Measurements from ENCODE around the gene IL9. TPM values are rescaled to one million over a fixed set of nuclear protein-coding genes. Genes with fewer than 3 reads are reported as not detected.

The IL9 gene
- total and polyA plus RNA-seq, 10 of the 15 experiments (the other 5 are each of a cell fraction or from before 2014, with no cell fraction given), result not detected

GRCh38 chr5:135887881-135888614 lies 7.6 kb downstream of the IL9 start:
- no TSS peak for BruUV-seq (replicated peaks)
- DNase-seq (ENCODE audit: low read depth, low spot score), result no peak
- ChIA-PET CTCF (interaction anchor here (0.8 to 2.8 kb wide), 7 partner anchors 10 to 325 kb away, joined by 3 to 15 read pairs (median 4); no protein-coding TSS in a partner anchor), RAD21 (ENCODE audit: unreplicated experiment) (interaction anchor here (1.1 kb wide), 1 partner anchor 175 kb away, joined by 3 read pairs; no protein-coding TSS in a partner anchor), POLR2A (no interaction called here), SMC1A (ENCODE audit: uncharacterized antibody, unreplicated experiment) (interaction anchor here (0.6 to 1.8 kb wide), 5 partner anchors 12 to 361 kb away, joined by 3 to 6 read pairs (median 3); no protein-coding TSS in a partner anchor)
- H3K79me2 ChIP-seq (ENCODE audit: control insufficient read depth, insufficient read depth, low read length), result no peaks in the 10 kb centered on the region
- in situ Hi-C loops (cut with MboI), result loop anchor here (5.0 kb wide), 2 partner anchors 189 to 324 kb away; no protein-coding TSS in a partner anchor
- no peaks in the 10 kb centered on the region for H3K27me3 ChIP-seq (replicated peaks in 1 of 2; ENCODE audit: control insufficient read depth in 2 of 2, insufficient read depth in 2 of 2, low read length in 1 of 2)
- H4K20me1 ChIP-seq (ENCODE audit: control insufficient read depth, insufficient read depth), result no peaks in the 10 kb centered on the region
- no peak for FAIRE-seq
- ATAC-seq, result peak; percentile 21; the same call in 1 of the 3 replicates
- H3K4me3 ChIP-seq, result no peak overlapping the region
- no peaks in the 10 kb centered on the region for H3K36me3 ChIP-seq (ENCODE audit: control insufficient read depth in 2 of 2, insufficient read depth in 2 of 2, low read length in 1 of 2)
- H3K27ac ChIP-seq (ENCODE audit: control insufficient read depth, insufficient read depth), result no peak overlapping the region
- no peak overlapping the region for H2AFZ ChIP-seq (ENCODE audit: control insufficient read depth, low read depth, low read length)
- intact Hi-C loops (cut with micrococcal nuclease; ENCODE audit: unreplicated experiment), result loop anchor here (1.0 to 5.0 kb wide), 6 partner anchors 59 to 537 kb away; no protein-coding TSS in a partner anchor
- H3K9me3 ChIP-seq (replicated peaks; ENCODE audit: control insufficient read depth, insufficient read depth, low read length), result no peaks in the 10 kb centered on the region
- no peaks in the 10 kb centered on the region for H3K4me1 ChIP-seq (ENCODE audit: control insufficient read depth, insufficient read depth, low read length)
- no peak overlapping the region for H3K9ac ChIP-seq (ENCODE audit: control insufficient read depth, insufficient read depth, low read length)
- 46% methylated on average over 13 of the region's 13 CpGs for WGBS (ENCODE audit: insufficient coverage, insufficient replicate concordance, low lambda C conversion rate, missing lambda C conversion rate)
- TF ChIP-seq, protein P1, sequence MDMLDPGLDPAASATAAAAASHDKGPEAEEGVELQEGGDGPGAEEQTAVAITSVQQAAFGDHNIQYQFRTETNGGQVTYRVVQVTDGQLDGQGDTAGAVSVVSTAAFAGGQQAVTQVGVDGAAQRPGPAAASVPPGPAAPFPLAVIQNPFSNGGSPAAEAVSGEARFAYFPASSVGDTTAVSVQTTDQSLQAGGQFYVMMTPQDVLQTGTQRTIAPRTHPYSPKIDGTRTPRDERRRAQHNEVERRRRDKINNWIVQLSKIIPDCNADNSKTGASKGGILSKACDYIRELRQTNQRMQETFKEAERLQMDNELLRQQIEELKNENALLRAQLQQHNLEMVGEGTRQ (IDR thresholded peaks at IDR 0.05; ENCODE audit: borderline replicate concordance, low read depth, low read length), result no peak
- no peak for TF ChIP-seq RAD51 (IDR thresholded peaks at IDR 0.05)
- TF ChIP-seq IKZF1 (conservative IDR thresholded peaks at IDR 0.05), result no peak
- no peak for TF ChIP-seq HCFC1 (IDR thresholded peaks at IDR 0.05; ENCODE audit: low read length)
- no peak for TF ChIP-seq RCOR1 (conservative IDR thresholded peaks at IDR 0.05; ENCODE audit: low read depth, low read length)
- no peak for TF ChIP-seq ETV6 (conservative IDR thresholded peaks at IDR 0.05 in 1 of 2, IDR thresholded peaks at IDR 0.05 in 1 of 2; ENCODE audit: borderline replicate concordance in 1 of 2, low read depth in 1 of 2)
- no peak for TF ChIP-seq EED (IDR thresholded peaks at IDR 0.05; ENCODE audit: low read depth)
- no peak for TF ChIP-seq IRF4 (IDR thresholded peaks at IDR 0.05; ENCODE audit: low read depth, low read length)
- TF ChIP-seq BCL3 (IDR thresholded peaks at IDR 0.05; ENCODE audit: borderline replicate concordance, insufficient read depth, low read depth, low read length, poor library complexity, severe bottlenecking), result no peak
- no peak for TF ChIP-seq ESRRA (IDR thresholded peaks at IDR 0.05; ENCODE audit: low read length)
- TF ChIP-seq SP1 (IDR thresholded peaks at IDR 0.05; ENCODE audit: low read depth, low read length), result no peak
- no peak for TF ChIP-seq SREBF2 (IDR thresholded peaks at IDR 0.05; ENCODE audit: low read length)
- TF ChIP-seq POLR2AphosphoS5 (IDR thresholded peaks at IDR 0.05; ENCODE audit: low read length), result no peak
- no peak for TF ChIP-seq PAX8 (IDR thresholded peaks at IDR 0.05)
- TF ChIP-seq CREB1 (IDR thresholded peaks at IDR 0.05; ENCODE audit: low read depth), result no peak
- TF ChIP-seq, protein P2, sequence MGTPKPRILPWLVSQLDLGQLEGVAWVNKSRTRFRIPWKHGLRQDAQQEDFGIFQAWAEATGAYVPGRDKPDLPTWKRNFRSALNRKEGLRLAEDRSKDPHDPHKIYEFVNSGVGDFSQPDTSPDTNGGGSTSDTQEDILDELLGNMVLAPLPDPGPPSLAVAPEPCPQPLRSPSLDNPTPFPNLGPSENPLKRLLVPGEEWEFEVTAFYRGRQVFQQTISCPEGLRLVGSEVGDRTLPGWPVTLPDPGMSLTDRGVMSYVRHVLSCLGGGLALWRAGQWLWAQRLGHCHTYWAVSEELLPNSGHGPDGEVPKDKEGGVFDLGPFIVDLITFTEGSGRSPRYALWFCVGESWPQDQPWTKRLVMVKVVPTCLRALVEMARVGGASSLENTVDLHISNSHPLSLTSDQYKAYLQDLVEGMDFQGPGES (IDR thresholded peaks at IDR 0.05), result no peak
- no peak for TF ChIP-seq MEF2A (IDR thresholded peaks at IDR 0.05; ENCODE audit: insufficient read depth, low read depth, low read length)
- no peak for TF ChIP-seq NFXL1 (IDR thresholded peaks at IDR 0.05; ENCODE audit: borderline replicate concordance)
- no peak for TF ChIP-seq POU2F2 (IDR thresholded peaks at IDR 0.05; ENCODE audit: borderline replicate concordance, low read depth, low read length)
- no peak overlapping the region for H3K4me2 ChIP-seq (ENCODE audit: control insufficient read depth, insufficient read depth)
